Suppressor macrophage (primary cell): ENCODE measurements around the gene CPOX.
A peak's percentile ranks its signal among the peaks of the same experiment; 100 is the strongest.
"Not testable (repeated sequence)": the region's sequence is repeated elsewhere in the genome, so short reads cannot be mapped to it uniquely, and the experiment has no call there.

Source experiments
- DNase-seq, 4 experiments: peaks; one replicate each; pipeline ENCODE4 v3.0.0-alpha.2; 2020 to 2022

Gene CPOX

DNA sequence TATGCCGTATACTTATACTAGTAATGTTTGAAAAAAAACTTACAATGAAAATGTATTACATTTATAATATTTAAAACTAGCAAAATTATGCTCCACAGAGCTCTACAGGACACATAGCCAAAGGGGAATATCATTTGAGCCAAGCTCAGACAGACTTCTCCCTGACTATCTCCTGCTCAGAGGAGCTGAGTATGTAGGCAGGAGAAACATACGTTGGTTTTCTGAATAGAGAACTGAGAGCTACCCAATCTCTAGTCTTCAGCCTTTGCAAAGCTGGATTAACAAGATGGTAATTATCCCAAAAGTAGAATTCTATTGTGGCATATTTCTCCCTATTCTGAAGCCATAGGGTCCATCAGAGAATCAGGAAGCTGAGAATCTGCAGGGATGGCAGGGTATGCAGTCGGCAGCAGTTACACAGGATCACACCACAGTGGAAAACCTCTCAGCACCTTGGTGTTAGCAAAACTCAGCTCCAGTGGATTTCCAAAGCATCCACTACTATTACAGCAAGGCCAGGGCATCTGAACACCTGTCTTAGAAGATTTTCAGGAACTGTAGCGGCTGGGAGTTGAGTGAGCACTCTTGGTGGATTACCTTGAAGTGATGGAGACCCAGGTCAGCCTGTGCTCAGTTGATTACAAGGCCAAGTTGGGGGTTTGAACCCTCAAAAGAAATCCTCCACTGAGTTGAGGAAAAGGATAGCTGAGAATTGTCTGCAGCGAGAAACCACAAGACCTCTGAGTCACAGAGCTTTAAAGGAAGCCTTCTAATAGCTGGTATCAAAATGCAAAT lies 31.5 kb downstream of the CPOX start:
- DNase-seq, result peak in 2 of 4 experiments; percentile 21 to 36

DNA sequence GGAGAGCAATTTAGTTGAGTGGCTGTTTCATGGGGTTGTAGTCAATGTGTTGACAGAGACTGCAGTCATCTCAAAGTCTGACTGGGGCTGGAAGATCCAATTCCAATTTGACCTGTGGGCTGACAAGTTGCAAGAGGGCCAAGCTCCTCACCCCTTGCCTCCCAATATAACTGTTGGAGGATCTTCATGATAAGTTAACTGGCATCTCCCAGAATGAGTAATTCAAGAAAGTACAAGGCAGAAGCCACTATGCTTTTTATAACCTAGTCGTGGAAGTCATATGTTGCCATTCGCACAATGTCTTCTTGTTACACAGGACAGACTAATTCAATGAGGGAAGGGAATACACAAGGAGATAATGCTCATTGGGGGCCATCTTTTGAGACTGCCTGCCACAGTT lies 32.5 kb downstream of the CPOX start:
- no peak for DNase-seq

GRCh38 chr3:98559769-98560168 lies 33.6 kb downstream of the CPOX start:
- DNase-seq, result not testable (repeated sequence)

DNA sequence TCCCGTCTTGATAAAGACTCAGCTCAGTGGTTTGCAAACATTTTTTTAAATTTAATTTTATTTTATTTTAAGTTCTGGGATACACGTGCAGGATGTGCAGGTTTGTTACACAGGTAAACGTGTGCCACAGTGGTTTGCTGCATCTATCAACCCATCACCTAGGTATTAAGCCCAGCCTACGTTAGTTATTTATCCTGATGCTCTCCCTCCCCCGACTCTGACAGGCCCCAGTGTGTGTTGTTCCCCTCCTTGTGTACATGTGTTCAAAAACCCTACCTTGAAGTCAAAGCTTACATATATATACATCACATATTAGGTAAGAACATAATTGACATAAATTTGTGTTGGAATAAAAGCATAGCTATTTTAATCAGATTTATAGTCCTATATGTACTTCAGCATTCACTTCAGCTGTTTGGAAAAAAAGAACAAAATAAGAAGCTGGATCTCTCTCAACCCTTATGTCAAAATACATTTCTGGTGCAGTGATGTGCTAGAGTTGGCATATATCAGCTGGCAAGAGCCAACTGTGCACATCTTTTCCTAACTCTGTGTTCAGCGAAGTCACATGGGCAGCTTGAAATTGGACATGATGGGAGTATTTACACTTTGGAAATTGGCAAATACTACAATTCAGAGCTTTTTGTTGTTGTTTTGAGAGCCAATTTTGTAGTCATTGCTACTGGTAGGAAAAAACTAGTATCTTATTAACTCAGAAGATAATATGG lies 35.1 kb downstream of the CPOX start:
- DNase-seq, result no peak

- no peak for DNase-seq
These were observed 35.9 kb downstream of the CPOX start for GRCh38 chr3:98557324-98558010.

DNA sequence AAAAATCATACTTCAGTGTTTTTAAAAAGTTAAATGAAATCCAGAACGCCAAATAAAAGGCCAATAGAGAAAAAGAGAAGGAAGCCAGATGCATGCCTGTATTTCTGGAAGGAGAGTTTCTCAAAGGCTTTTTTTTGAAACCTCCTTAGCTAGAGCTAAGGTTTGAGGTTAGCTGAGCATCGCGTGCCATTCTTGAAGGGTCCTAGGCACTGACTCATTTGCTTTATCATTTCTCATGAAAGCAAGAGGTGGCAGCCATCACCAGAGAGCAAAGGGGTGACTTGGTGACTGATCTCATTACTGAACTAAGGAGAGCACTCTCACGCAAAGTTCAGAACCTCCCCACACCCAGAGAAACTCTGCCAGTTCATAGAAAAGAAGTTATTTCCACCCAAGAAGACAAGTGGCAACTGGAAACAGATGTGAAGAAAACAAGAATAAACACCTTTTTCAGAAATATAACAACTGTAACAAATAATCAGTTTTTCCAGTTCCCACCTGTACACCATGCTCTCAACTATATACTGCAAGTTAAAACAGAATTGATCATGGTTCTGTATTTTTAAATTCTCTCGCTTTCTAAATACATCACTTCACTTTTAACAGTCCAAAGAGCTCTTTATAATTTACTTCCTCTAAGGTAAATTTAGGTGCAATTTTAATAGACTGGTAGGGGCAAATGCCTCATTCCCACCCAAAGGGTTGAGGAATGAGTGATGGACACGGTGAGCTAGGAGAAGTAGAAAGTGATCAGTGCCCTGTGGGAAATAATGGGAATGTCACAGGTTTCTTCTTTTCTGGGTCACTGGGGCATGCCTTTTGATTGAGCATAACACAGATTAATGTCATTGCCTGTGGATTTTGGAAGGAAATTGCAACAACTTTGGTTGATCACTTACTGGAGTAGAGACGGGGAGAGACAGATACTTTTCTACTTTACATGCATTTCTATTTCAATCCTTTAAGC lies 37.0 kb downstream of the CPOX start:
- DNase-seq, result peak in 1 of 4 experiments; percentile 17

- no peak for DNase-seq
These were observed 38.4 kb downstream of the CPOX start for GRCh38 chr3:98555025-98555379.

DNA sequence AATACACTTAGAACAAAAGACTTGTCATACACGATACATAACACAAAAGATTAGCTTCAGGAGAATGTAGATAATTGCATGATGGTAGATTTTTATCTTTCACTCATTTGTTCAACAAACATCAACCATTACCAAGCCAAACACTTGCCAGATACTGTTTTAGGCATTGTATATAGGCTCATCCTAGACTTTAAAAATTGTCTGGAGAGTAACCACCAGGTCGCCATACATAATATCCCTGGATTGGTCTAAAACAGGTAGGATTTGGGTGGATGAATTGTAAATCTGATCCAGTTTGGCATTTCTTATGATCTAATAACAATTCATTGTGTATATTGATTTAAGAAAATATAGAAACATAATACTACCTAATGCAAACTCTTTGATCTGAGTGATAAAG lies 38.8 kb downstream of the CPOX start:
- no peak for DNase-seq

GRCh38 chr3:98553753-98554152 lies 39.7 kb downstream of the CPOX start:
- peak; percentile 36 to 82 (median 68) for DNase-seq

DNA sequence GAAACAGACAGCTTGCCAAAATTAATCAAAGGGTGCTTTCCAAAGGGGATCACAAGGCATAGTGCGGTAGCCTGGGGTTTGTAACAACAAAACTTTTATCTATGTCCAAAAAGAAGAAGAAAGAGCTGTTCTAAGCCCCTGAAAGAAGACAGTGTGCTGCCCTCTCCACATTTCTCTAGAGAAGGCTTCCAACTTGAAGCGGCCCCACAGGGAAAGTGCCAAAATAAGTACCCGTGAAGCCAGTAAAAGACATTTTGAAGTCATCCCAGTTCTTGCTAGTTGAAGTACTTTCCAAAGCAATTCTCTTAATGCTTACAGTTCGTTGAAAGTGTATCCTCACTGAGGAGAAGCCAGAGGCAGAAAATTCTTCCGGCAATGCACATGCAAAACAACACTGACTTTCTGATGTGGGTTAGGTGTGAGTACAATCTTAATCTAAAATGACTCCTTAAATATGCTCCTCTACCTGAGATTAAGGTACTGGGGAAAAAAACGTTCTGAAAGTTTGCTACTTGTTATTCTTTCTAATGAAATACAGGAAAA lies 40.3 kb downstream of the CPOX start:
- DNase-seq, result no peak

GRCh38 chr3:98552232-98553020 lies 41.0 kb downstream of the CPOX start:
- no peak for DNase-seq

GRCh38 chr3:98551754-98552153 lies 41.7 kb downstream of the CPOX start:
- DNase-seq, result no peak

DNA sequence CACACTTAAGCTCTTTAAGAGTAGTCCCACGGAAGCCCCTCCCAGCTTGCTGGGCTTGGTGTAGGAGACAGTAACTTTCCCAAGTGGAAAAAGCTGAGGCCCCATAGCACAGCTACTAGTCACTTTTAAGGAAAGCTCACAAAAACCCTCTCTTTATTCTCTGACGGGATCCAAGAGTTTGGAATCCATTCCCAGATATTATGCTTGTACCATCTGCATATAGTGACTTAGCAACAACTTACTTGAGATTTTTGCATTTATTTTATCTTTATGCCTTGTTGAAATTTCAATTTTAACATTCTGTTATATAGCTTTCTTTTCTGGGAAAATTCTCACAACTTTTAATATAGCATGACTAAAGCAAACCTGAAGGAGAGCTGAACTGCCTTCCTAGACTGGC lies 42.2 kb downstream of the CPOX start:
- no peak for DNase-seq

- no peak for DNase-seq
These were observed 42.6 kb downstream of the CPOX start for GRCh38 chr3:98550833-98551232.

GRCh38 chr3:98548544-98548943 lies 44.9 kb downstream of the CPOX start:
- DNase-seq, result no peak

GRCh38 chr3:98545940-98546339 lies 47.5 kb downstream of the CPOX start:
- DNase-seq, result no peak

DNA sequence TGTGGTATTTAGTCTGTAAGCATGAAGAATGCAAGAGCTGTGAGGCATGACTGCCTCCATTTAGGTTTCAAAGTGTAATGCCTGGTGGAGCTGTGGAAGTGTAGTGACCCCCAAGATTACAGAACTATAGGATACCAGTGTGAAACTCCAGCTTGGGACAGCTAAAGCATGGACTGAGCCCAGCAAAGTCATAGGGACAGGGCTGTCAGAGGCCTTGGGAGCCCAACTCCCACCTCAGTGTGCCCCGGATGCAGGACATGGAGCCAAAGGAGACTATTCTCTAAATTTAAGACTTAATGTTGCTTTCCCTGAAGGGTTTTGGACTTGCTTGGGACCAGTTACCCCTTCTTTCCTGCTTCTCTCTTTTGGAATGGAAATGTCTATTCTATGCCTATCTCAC lies 50.8 kb downstream of the CPOX start:
- DNase-seq, result no peak

GRCh38 chr3:98541695-98542094 lies 51.7 kb downstream of the CPOX start:
- no peak for DNase-seq

DNA sequence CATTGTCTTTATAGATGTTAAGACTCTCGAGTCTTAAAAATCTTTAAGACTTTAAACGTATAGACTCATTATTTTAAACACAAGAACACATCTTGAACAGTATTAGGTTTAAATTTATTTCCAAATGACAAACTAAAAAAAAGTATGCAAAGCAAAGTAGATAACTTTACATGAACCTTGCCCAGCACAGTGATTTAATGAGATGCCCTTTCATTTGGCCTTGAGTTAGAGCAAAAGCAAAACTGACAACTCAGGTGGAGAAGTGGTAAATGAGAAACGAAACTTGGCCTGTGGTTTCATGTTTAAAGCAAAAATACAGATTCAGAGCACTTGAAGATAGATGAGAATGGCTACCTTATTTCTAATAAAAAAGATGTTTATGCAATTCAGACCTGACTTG lies 53.1 kb downstream of the CPOX start:
- peak in 1 of 4 experiments; percentile 25 for DNase-seq

DNA sequence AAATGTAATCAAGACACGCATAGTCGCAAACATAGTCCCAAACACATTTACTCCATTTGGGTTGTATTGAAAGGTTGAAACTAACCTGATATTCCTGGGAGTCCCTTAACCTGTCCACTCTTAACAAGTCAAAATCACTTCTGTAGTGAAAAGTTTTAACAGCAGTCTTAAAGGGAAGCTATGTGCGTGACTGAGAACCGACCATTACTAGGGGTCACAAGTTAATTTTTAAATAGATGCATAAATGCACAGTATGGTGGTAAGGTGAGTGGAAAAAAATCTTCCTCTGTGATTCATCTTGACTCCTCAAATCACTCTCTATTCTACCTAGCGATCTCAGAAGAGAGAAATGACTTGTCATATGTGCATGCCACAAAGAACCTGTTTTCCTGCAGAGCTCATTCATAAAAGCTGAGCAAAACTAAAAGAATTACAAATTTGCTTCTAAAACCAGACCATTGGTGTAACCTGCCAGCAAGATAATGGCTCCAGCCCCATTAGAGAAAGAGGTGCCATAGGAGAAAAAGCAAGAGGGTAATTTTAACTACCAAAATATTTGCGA lies 56.9 kb downstream of the CPOX start:
- no peak for DNase-seq

DNA sequence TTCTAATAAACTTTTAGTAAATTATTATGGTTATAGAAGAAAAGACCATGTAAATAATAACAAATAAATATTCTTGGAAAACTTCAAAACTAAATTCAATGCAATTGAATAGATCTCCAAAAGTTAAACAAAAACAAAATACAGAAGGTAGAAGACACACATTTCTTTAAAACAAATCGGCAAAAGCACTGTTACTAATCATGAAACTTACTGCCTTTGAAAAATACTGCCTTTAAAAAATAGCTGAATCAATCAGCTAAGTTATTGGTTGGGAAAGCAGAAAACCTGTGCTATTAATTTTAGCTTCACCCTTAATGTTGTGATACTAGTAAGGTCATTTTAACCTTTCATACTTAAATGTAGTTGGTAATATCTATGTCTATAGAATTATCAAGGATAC lies 58.7 kb downstream of the CPOX start:
- no peak for DNase-seq
